ENCODE data around the gene FARS2.

The FARS2 gene

DNA sequence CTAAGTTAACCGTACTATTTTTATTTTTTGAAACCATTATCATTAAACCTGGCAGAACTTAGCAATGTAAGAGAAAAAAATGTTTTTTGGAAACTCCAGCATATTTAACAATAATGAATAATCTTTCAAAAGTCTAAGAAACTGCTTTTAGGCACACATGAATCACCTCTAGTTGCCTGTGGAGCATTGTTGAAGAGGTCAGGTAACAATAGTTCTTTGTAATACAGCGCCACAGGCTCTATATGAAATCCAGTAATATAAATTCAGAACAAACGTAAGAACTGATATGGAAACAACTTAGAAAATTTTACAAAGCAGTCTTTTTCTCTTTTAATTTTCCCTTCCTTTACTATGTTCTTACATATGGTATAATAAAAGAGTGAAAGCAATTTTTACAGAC, 10.9 kb upstream of the FARS2 start:
- no peaks in the 10 kb centered on the region for H3K27me3 Mint-ChIP-seq (ENCODE audit: low read depth)
- no peak overlapping the region for H3K27ac Mint-ChIP-seq
- H3K36me3 Mint-ChIP-seq (ENCODE audit: low read depth), result peaks cover 26% of the 10 kb centered on the region
- H3K4me1 Mint-ChIP-seq, result peaks cover 20% of the 10 kb centered on the region
- TF ChIP-seq, protein P1, sequence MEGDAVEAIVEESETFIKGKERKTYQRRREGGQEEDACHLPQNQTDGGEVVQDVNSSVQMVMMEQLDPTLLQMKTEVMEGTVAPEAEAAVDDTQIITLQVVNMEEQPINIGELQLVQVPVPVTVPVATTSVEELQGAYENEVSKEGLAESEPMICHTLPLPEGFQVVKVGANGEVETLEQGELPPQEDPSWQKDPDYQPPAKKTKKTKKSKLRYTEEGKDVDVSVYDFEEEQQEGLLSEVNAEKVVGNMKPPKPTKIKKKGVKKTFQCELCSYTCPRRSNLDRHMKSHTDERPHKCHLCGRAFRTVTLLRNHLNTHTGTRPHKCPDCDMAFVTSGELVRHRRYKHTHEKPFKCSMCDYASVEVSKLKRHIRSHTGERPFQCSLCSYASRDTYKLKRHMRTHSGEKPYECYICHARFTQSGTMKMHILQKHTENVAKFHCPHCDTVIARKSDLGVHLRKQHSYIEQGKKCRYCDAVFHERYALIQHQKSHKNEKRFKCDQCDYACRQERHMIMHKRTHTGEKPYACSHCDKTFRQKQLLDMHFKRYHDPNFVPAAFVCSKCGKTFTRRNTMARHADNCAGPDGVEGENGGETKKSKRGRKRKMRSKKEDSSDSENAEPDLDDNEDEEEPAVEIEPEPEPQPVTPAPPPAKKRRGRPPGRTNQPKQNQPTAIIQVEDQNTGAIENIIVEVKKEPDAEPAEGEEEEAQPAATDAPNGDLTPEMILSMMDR (IDR thresholded peaks at IDR 0.05; ENCODE audit: unreplicated experiment in 3 of 3), result no peak
- no peak overlapping the region for H3K4me3 Mint-ChIP-seq
- H3K9me3 Mint-ChIP-seq, result no peaks in the 10 kb centered on the region

DNA sequence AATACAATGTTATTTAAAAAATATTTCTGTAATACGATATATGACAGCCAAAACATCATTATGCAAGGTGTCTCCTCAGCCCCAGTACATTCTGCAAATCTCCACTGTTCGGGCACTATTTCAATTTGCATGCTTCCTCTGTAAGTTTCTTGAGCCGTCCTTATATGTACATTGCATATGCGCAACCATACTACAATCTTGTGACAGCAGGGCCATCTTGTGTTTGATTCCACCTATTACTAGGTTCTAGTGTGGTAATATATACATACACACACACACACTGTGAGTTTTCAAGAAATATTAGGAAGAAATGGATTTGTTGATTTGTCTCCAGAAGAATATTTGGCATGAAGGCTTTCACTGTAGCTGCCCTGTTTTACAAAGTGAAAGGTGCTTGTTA, 10.4 kb upstream of the FARS2 start:
- no peaks in the 10 kb centered on the region for H3K27me3 Mint-ChIP-seq (ENCODE audit: low read depth)
- H3K27ac Mint-ChIP-seq, result no peak overlapping the region
- no peak overlapping the region for H3K4me3 Mint-ChIP-seq

DNA sequence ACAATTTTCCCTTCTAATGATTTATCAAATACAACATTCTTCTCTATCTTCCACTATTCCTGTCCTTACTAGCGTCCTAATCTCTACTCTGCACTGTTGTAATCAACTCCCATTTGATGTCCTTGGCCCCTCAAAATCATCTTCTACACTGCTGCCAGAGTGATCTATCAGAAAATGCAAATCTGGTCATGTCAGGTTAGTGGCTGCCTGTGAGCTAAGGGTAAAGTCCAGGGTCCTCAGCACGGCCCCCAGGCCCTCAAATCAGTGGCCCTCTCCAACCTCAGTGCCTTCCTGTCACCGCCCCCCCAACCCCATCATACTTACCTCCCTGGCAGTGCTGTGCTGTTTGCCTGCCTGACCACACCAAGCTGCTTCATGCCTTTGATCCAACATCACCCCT, 4.4 kb upstream of the FARS2 start:
- peak overlapping the region in 1 of 3 experiments; percentile 10 for H3K4me3 Mint-ChIP-seq
- TF ChIP-seq, protein P1 (IDR thresholded peaks at IDR 0.05; ENCODE audit: unreplicated experiment in 3 of 3), result no peak

More for the DNA sequence above, 10.4 kb upstream of the FARS2 start:
- TF ChIP-seq, protein P1 (IDR thresholded peaks at IDR 0.05; ENCODE audit: unreplicated experiment in 3 of 3), result no peak
- Mint-ChIP-seq H3K4me1 (peaks cover 19% of the 10 kb centered on the region), H3K36me3 (ENCODE audit: low read depth) (peaks cover 26% of the 10 kb centered on the region), H3K9me3 (no peaks in the 10 kb centered on the region)

DNA sequence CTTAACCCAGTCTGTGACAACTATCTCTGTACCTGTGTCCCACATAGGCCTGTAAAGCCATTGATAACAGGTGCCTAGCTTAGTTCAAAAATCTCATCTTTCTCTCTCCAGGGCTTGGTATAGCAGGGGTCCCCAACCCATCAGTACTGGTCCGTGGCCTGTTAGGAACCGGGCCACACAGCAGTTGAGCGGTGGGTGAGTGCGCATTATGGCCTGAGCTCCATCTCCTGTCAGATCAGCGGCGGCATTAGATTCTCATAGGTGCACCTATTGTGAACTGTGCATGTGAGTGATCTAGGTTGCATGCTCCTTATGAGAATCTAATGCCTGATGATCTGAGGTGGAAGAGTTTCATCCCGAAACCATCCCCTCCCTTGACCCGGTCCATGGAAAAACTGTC, 3.9 kb upstream of the FARS2 start:
- Mint-ChIP-seq H3K27me3 (ENCODE audit: low read depth) (no peaks in the 10 kb centered on the region), H3K9me3 (no peaks in the 10 kb centered on the region), H3K4me3 (peak overlapping the region in 2 of 3 experiments; percentile 65 to 79), H3K36me3 (ENCODE audit: low read depth) (peaks cover 33% of the 10 kb centered on the region), H3K27ac (peak overlapping the region in 2 of 3 experiments; percentile 48 to 58), H3K4me1 (peaks cover 17% of the 10 kb centered on the region)
- TF ChIP-seq, protein P1 (IDR thresholded peaks at IDR 0.05; ENCODE audit: unreplicated experiment in 3 of 3), result no peak

More for the DNA sequence above, 4.4 kb upstream of the FARS2 start:
- H3K27ac Mint-ChIP-seq, result no peak overlapping the region
- H3K27me3 Mint-ChIP-seq (ENCODE audit: low read depth), result no peaks in the 10 kb centered on the region
- no peaks in the 10 kb centered on the region for H3K9me3 Mint-ChIP-seq
- H3K4me1 Mint-ChIP-seq, result peaks cover 16% of the 10 kb centered on the region
- H3K36me3 Mint-ChIP-seq (ENCODE audit: low read depth), result peaks cover 36% of the 10 kb centered on the region

DNA sequence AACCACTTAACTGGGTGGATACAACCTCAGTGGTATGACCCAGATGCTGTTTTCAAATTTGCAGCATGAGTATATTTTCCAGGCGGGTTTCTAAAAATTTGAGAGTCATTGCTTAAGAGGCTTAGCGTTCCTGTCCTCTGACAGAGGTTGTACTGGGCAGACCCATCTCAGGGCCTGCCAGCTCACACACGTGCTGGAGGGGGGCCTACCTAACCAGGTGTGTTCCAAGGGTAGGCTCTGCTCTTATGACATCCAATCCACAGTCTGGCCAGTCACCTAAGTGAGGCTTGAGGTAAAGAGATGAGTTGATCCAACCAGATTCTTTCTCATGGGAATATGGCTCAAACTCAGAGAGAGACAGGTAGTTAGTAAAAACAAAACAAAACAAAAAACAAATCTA, 1.9 kb upstream of the FARS2 start:
- H3K27ac Mint-ChIP-seq, result peak overlapping the region; percentile 99 to 100 (median 100)
- H3K4me3 Mint-ChIP-seq, result peak overlapping the region; percentile 92 to 99 (median 97)
- peaks cover 27% of the 10 kb centered on the region for H3K36me3 Mint-ChIP-seq (ENCODE audit: low read depth)
- TF ChIP-seq, protein P1 (IDR thresholded peaks at IDR 0.05; ENCODE audit: unreplicated experiment in 3 of 3), result no peak
- no peaks in the 10 kb centered on the region for H3K27me3 Mint-ChIP-seq (ENCODE audit: low read depth)
- H3K9me3 Mint-ChIP-seq, result no peaks in the 10 kb centered on the region
- peaks cover 17% of the 10 kb centered on the region for H3K4me1 Mint-ChIP-seq

DNA sequence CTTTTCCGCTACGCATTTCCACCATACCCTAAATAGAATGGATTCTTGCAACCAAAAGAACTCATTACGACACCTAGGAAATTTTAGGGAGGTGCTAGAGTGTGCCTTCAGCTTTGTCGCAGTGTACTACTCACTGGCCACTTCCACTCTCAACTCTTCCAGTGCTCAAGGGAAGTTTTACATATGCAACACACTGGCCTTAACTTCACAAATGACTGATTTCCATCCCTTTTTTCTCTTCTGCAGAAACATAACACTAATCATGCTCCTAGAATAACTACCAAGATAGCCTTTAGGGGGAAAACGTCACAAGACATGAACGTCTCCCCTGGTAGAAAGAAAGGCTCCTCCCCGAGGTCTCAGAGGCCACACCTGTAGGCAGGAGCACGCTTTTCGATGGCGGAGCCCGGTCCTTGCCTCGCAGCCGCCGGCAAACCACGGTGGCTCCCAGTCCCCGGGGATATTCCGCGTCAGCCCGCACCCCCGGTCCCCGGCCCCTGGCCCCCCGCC, 1.1 kb upstream of the FARS2 start:
- TF ChIP-seq, protein P1 (IDR thresholded peaks at IDR 0.05; ENCODE audit: unreplicated experiment in 3 of 3), result no peak
- peak overlapping the region; percentile 92 to 99 (median 97) for H3K4me3 Mint-ChIP-seq
- peaks cover 17% of the 10 kb centered on the region for H3K4me1 Mint-ChIP-seq
- H3K27ac Mint-ChIP-seq, result peak overlapping the region; percentile 99 to 100 (median 100)
- H3K27me3 Mint-ChIP-seq (ENCODE audit: low read depth), result no peaks in the 10 kb centered on the region
- H3K9me3 Mint-ChIP-seq, result no peaks in the 10 kb centered on the region
- peaks cover 19% of the 10 kb centered on the region for H3K36me3 Mint-ChIP-seq (ENCODE audit: low read depth)
